Measurements from ENCODE around the gene SLC25A40. TPM values are rescaled to one million over a fixed set of nuclear protein-coding genes. Genes with fewer than 3 reads are reported as not detected.
"Not testable (repeated sequence)": the region's sequence is repeated elsewhere in the genome, so short reads cannot be mapped to it uniquely, and the experiment has no call there.

Gene SLC25A40, protein sequence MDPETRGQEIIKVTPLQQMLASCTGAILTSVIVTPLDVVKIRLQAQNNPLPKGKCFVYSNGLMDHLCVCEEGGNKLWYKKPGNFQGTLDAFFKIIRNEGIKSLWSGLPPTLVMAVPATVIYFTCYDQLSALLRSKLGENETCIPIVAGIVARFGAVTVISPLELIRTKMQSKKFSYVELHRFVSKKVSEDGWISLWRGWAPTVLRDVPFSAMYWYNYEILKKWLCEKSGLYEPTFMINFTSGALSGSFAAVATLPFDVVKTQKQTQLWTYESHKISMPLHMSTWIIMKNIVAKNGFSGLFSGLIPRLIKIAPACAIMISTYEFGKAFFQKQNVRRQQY
- 10 to 100 TPM; 33.8 to 34.2 TPM for total RNA-seq
- long read RNA-seq, full-length matches to known transcripts, result 11 of 19 reads
- long read RNA-seq, partial matches to known transcripts, result 1 of 19 reads
- long read RNA-seq, other reads (novel, unspliced or antisense), result 7 of 19 reads

DNA sequence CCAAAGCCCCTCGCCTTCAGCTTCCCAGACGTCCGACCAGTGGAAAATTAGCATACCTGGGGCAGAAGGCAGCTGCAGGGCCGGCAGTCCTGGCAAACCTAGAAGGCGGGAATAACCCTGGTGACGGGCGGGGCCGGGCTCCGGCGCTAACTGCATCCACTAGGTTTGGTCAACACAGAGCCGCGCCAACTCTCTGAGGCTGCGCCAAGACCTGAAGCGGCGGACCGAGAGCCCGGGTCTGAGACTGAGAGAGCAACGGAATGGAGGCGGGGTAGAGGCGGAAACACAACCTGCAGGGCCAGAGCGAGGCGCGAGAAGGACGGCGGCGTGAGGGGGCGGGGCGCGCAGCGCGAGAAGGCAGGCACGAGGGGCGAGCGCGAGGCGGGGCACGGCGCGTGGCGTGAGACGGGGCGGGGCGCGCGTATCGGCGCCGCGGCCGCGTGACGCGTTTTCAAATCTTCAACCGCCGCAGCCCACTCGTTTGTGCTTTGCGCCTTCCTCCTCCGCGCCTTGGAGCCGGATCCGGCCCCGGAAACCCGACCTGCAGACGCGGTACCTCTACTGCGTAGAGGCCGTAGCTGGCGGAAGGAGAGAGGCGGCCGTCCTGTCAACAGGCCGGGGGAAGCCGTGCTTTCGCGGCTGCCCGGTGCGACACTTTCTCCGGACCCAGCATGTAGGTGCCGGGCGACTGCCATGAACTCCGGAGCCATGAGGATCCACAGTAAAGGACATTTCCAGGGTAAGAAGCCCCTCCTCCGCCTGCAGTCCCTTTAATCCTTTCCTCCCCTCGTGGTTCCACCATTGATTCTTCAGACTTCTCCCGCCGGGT is at the start of gene SLC25A40, which contains the start of gene DBF4:
Gene SLC25A40, minus strand, starts transcription at position 321 of the 829 bp plus-strand sequence. CDS start 17,633 bp downstream, outside the sequence.
Gene DBF4, plus strand, starts transcription at position 454 of the 829 bp plus-strand sequence. Its CDS starts 240 bp downstream, at position 694.
- intact Hi-C loops (cut with DNase I, micrococcal nuclease), result no loop called here
- ATAC-seq (peak; percentile 93), DNase-seq (peak; percentile 96 to 98)

DNA sequence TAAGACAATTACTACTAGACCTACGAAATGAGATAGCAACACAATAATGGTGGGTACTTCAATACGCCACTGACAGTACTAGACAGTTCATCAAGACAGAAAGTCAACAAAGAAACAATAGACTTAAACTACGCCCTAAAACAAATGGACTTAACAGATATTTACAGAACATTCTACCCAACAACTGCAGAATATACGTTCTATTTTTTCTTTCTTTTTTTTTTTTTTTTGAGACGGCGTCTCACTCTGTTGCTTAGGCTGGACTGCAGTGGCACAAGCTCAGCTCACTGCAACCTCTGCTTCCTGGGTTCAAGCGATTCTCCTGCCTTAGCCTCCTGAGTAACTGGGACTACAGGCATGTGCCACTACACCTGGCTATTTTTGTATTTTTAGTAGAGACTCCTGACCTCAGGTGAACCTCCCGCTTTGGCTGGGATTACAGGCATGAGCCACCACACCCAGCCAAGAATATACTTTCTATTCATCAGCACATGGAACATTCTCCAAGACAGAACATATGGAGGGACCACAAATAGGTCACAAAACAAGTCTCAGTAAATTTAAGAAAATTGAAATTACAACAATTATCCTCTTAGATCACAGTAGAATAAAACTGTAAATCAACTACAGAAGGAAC is 46.7 kb upstream of the SLC25A40 start:
- intact Hi-C loops (cut with DNase I, micrococcal nuclease); ATAC-seq: not testable (repeated sequence)

DNA sequence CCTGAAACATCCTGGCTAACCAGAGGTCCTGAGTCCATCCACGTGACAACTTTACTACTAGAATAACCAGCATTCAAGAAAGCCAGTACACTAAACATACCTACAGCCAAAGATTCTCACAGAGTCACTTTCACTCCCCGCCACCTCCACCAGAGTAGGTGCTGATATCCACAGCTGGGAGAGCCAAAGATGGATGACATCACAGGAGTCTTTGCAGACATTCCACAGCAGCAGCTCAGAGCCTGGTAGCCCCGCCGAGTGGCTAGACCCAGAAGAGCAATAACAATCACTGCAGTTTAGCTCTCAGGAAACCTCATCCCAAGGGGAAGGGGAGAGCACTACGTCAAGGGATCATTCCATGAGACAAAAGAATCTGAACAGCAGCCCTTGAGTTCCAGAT is 44.4 kb upstream of the SLC25A40 start:
- intact Hi-C loops (cut with DNase I, micrococcal nuclease), result no loop called here
- ATAC-seq, result no peak
- no peak for DNase-seq

More for the DNA sequence above, 46.7 kb upstream of the SLC25A40 start:
- DNase-seq, result not testable (repeated sequence)

DNA sequence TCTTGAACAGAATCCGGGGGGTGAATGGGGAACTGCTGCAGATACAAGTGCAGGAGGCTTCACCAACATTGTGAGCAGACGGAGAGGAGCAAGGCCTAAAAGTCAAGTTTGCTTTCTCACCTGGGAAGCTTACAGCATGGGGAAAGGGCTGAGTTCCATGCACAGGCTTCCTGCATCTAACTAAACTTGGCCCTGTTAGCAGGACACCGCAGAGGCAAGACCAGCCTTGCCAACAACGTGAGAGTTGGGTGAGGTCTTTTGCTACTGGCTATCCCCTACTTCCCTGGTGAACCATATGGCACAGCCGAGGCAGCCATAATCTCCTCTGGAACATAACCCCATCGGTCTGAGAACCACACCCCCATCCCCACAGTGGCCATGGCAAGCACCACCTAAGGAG is 43.7 kb upstream of the SLC25A40 start:
- DNase-seq (no peak), ATAC-seq (no peak)
- intact Hi-C loops (cut with DNase I, micrococcal nuclease), result no loop called here

DNA sequence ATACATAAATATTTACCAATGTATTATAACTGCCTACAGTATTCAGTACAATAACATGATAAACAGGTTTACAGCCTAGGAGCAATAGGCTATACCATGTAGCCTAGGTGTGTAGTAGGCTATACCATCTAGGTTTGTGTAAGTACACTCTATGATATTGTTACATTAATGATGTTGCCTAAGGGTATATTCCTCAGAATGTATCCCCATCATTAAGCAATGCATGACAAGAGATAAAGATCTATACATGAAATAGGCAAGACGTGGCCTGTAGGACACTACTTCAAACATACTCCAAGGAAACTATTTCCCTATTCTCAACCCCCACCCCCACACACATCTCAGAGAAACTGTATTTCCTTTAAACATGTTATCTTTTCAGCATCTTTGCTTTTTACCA is 42.6 kb upstream of the SLC25A40 start:
- intact Hi-C loops (cut with DNase I, micrococcal nuclease), result no loop called here
- ATAC-seq, result no peak

DNA sequence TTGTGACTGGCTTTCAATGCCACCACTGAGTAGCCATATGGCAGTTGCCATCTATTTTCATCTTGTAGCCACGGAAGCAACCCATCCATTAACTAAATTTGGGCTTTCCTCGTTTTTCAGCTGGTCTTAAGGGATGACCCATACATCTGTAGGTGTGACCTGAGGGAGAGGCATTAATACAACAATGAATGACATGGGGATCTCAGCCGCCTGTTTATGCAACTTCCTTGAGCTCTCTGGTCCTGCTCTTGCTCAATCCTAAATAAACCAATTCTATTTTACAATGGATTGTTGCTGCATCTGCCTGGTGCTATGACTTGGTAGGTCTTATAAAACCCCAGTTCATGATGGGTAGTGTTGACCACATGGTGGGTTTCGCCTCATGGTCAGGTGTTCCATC is 36.0 kb upstream of the SLC25A40 start:
- no peak for ATAC-seq
- intact Hi-C loops (cut with DNase I, micrococcal nuclease), result no loop called here
- DNase-seq, result no peak

More for the DNA sequence above, 42.6 kb upstream of the SLC25A40 start:
- no peak for DNase-seq

DNA sequence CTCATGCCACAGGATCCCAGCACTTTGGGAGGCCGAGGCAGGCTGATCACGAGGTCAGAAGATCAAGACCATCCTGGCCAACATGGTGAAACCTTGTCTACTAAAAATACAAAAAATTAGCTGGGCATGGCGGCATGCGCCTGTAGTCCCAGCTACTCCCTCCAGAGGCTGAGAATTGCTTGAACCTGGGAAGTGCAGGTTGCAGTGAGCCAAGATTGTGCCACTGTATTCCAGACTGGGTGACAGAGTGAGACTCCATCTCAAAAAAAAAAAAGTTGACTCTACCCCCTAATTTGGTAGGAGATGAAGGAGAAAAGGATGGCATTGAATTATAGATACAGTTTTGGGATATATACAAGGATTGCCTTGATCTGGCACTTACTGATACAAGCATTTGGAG is 32.7 kb upstream of the SLC25A40 start:
- intact Hi-C loops (cut with DNase I, micrococcal nuclease); DNase-seq; ATAC-seq: not testable (repeated sequence)

DNA sequence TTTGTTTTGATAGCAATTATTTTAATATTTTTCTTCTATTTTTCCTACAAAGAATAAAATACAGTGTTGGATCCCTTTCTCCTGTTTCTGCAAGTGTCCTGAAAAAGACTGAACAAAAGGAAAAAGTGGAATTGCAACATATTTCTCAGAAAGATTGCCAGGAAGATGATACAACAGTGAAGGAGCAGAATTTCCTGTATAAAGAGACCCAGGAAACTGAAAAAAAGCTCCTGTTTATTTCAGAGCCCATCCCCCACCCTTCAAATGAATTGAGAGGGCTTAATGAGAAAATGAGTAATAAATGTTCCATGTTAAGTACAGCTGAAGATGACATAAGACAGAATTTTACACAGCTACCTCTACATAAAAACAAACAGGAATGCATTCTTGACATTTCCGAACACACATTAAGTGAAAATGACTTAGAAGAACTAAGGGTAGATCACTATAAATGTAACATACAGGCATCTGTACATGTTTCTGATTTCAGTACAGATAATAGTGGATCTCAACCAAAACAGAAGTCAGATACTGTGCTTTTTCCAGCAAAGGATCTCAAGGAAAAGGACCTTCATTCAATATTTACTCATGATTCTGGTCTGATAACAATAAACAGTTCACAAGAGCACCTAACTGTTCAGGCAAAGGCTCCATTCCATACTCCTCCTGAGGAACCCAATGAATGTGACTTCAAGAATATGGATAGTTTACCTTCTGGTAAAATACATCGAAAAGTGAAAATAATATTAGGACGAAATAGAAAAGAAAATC is 31.2 kb upstream of the SLC25A40 start:
- DNase-seq; ATAC-seq; intact Hi-C loops (cut with DNase I, micrococcal nuclease): not testable (repeated sequence)

DNA sequence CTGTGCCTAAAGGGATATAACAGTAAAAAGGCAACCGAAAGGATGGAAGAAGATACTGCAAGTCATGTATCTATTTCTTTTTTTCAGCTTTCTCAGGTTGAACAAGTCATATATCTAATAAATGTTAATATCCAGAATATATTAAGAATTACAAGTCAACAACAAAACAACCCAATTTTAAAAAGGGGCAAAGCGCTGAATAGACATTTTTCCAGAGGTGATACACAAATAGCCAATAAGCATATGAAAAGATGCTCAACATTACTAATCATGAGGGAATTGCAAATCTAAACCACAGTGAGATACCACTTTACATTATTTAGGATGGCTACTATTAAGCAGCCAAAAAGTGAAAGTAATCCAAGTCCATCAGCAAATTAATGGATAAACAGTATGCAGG is 23.1 kb upstream of the SLC25A40 start:
- intact Hi-C loops (cut with DNase I, micrococcal nuclease), result no loop called here
- ATAC-seq (no peak), DNase-seq (no peak)

DNA sequence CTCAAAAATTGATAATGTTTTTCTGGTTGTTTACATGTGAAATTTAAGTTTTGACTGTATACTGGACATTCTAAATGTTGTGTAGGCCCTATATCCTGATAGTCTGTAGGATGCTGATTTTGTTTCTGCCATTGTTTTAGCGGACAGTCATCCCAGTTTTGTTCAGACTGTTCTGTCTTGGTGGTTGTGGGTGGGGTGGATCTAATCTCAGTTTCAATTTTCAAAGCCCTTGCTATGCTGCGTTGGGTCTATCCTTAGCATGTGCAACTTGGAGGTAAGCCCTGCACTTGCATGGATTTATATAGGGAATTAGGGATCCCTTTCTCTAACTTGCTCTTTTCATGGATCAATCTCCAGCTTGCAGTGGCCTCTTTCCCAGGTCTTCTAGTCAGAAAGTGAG is 19.2 kb upstream of the SLC25A40 start:
- no peak for ATAC-seq
- intact Hi-C loops (cut with DNase I, micrococcal nuclease), result no loop called here
- DNase-seq, result no peak

DNA sequence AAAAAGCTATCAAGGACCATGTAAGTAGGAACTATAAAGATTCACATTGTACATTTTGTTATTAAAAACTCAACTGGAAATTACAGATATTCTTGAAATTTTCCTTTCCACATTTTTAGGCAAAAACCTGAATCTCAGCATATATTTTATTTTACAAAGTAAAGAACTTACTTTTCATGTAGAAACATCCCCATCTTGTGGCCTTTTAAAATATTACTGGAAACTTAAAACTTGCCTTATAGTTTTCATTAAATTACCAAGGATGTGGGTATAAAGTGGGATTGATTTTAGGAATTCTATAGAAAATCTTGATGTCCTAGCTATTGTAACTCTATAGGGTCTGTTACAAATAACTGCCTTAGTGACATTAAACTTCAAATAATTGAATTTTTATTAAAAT is 10.7 kb upstream of the SLC25A40 start:
- intact Hi-C loops (cut with DNase I, micrococcal nuclease), result loop anchor here in 1 of 2 donors (10.0 kb wide), 1 partner anchor 382 kb away; no protein-coding TSS in a partner anchor
- DNase-seq (no peak), ATAC-seq (peak; percentile 34)

DNA sequence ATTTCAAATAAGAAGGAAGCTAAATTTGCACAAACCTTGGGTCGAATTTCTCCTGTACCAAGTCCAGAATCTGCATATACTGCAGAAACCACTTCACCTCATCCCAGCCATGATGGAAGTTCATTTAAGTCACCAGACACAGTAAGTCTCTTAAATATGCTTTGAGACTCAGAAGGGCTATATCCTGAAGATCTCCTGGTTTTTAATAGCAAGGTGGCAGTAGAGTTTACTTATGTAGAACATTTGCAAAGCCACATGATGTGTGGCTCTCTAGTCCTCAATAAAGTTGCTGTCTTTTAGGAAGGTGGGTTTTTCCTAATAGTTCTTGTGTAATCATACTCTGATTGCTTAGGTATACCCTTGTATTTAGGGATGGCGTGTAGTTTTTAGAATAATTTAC is 8.9 kb upstream of the SLC25A40 start:
- ATAC-seq (no peak), DNase-seq (no peak)
- intact Hi-C loops (cut with DNase I, micrococcal nuclease), result loop anchor here in 1 of 2 donors (10.0 kb wide), 1 partner anchor 380 kb away; no protein-coding TSS in a partner anchor

DNA sequence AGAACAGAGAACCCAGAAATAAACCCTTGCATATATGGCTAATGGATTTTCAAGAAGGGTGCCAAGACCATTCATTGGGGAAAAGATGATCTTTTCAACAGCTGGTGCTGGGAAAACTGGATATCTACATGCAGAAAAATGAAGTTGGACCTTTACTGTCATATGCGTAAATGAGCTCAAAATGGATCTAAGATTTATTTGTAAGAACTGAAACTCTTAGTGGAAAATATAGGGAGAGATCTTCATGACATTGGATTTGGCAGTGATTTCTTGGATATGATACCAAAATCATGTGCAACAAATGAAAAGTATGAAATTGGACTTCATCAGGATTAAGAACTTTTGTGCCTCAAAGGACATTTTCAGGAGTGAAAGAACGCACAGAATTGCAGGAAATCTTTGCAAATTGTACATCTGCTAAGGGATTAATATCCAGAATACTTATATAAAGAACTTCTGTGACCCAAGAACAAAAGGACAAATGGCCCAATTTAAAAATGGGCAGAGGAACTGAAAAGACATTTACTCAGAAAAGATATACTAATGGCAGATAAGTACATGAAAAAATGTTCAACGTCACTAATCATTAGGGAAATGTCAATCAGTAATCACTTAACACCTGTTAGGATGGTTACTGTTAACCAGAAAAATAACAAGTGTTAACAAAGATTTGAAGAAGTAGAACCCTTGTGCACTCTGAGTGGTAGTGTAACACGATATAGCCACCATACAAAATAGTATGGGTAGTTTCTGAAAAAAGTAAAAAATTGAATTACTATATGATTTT is 6.2 kb upstream of the SLC25A40 start:
- ATAC-seq (no peak), DNase-seq (no peak)
- intact Hi-C loops (cut with DNase I, micrococcal nuclease), result loop anchor here in 1 of 2 donors (10.0 kb wide), 1 partner anchor 378 kb away; no protein-coding TSS in a partner anchor

DNA sequence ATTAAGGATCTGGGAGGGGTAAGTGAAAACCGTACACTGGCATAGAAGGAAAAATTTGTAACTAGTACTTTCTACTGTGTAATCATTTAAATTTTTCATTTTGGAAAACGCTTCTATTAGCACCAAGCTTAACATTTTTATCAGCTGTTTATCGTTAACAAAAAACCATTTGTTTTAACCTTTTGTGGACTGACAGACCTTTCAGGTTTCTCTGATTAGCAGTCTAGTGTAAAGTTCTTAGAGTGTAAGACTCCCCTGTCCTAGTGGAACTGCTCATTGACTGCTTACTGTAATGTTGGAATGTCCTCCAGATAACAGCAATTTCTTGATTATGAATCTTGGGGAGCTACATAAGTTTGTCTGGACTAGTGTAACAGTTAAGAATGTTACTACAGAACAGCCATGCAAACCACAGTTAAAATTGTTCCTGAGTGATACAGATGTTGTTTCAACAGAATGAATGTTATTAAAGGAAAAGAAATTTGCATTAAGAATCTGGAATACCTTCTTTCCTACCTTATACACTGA is 2.1 kb upstream of the SLC25A40 start:
- intact Hi-C loops (cut with DNase I, micrococcal nuclease), result no loop called here
- ATAC-seq, result no peak
- no peak for DNase-seq

DNA sequence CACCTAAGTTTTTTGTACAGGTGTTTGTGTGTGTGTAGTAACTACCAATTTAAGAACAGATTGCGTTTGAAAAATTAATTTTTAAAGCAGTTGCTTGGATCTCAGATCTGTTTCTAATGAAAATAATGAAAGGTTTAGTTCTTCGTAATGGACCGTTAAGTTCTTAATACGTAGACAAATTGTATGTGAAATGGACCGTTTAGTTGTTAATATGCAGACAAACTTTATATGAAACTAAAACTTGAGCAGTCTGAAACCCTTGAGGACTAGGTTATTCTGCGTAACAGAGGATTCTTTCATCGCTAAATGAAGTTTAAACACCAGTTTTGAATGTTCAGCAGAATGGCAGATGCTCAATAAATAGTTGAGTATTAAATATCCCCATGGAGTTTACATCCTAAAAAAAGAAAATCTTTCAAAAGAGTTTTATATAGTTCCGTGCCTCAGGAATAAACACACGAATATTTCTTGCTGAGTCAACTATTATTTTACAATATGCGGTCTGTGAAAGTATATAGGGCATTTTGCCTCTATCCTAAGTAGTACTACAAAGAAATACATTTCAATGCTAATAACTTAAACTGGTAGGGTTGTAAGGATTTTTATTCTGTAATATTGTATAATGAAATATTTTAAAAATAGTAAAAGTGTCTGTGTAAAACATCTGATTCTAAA is 1.3 kb upstream of the SLC25A40 start:
- intact Hi-C loops (cut with DNase I, micrococcal nuclease), result no loop called here
- ATAC-seq (no peak), DNase-seq (no peak)

DNA sequence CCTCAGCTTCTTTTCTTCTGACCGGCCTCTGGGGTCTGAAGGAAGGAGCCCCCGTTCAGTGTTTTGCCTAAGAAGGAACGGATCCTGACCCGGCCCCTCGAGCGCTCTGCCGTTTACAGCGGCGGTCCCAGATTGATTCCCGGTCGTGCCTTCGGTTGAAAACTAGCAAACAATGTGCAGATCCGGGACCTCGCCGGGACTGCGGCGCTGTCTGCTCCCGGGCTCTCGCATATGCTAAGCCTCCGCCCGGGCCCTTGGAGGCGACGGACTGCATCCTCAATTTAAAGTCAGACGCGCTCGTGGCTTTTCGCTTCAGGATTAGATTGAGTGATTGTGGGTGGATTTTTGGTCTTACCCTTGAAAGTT is 692 bp upstream of the SLC25A40 start:
- intact Hi-C loops (cut with DNase I, micrococcal nuclease), result no loop called here
- peak; percentile 60 for ATAC-seq
- peak; percentile 60 to 80 for DNase-seq

Data from left colon (tissue), 2 donors.